NCI-H128 (cell line): ENCODE data around the gene ZC3HAV1L.
"Not testable (repeated sequence)": the region's sequence is repeated elsewhere in the genome, so short reads cannot be mapped to it uniquely, and the experiment has no call there.

Source experiments
- DNase-seq: peaks from one replicate; lab custom pipeline; 2025; ENCODE audit not compliant: unreplicated experiment; lab: John Stamatoyannopoulos, UW

Gene ZC3HAV1L, protein sequence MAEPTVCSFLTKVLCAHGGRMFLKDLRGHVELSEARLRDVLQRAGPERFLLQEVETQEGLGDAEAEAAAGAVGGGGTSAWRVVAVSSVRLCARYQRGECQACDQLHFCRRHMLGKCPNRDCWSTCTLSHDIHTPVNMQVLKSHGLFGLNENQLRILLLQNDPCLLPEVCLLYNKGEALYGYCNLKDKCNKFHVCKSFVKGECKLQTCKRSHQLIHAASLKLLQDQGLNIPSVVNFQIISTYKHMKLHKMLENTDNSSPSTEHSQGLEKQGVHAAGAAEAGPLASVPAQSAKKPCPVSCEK

DNA sequence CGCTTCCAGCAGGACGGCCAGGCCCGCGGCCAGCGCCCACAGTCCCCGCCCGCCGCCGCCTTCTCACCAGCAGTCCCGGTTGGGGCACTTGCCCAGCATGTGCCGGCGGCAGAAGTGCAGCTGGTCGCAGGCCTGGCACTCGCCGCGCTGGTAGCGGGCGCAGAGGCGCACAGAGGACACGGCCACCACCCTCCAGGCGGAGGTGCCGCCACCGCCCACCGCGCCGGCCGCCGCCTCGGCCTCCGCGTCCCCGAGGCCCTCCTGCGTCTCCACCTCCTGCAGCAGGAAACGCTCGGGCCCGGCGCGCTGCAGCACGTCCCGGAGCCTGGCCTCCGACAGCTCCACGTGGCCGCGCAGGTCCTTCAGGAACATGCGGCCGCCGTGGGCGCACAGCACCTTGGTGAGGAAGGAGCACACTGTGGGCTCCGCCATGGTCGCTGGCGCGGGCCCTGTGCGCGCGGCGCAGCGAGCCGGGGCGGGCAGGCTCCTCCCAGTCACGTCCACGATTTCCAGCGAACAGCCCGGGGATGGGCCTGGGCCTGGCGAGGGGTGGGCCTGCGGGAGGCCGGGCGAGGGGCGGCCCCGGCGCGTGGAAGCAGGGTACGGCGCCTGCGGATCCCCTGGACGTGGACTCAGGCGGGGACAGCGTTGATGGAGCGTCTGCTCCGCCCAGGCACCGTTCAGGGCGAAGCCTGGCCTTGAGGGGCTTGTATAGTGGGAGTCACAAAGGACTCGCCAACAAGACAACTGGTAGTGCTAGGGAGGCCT lies at the start of gene ZC3HAV1L:
ZC3HAV1L (minus strand) TSS at position 457 of the 768 bp plus-strand sequence; CDS start at position 432, 25 bp downstream.
- no peak for DNase-seq

DNA sequence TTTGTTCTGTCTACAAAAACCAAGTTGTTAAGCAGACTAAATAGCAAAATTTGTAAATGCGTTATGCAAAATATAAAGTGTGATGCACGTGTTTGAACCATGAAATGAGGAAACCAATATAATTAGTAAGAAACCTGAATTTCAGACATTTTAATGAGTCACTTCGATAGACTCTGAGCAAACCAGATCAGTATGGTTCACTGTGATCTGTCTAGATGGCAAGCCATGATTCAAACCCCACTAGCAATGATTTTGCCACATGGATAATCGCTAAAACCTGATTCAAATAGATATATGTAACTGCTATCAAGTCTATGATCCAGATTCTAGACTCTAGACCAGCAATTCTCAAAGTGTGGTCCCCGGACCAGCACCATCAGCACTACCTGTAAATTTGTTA lies 48.9 kb upstream of the ZC3HAV1L start:
- DNase-seq = no peak

DNA sequence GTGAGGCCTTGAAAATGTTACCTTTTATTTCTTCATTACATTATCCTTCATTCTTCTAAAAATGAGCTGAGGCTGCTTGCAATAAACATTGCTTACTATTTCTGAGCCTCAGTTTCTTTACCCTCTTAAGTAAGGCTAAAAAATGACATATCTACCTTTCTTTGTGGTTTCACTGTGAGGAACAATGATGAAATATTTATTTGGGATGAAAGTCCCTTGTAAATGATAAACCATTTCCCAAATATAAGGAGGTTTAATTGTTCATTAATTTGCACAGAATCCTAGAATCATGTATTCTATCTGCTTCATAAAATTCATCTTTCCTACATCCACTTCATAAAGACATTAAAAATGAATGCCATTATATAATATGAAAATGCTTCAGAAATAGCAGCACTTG lies 45.7 kb upstream of the ZC3HAV1L start:
- no peak for DNase-seq

DNA sequence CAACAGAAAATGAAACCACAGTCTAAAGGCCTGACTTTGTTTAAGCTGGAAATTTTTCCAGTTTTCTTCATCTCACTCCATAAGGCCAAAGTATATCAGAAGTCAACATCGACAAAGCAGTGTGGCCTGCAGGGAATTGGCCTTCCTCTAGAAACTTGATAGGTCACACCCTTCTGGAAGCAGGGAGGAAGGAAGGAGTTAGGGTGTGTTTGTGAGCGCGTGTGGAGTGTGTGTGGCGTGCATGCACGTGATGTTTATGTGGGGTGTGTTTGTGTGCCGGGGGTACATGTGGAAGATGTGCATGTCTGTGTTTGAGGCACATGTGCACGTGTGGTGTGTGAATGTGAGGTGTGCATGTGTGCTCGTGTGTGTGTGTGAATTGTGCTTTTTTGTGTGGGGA lies 45.1 kb upstream of the ZC3HAV1L start:
- DNase-seq = no peak

DNA sequence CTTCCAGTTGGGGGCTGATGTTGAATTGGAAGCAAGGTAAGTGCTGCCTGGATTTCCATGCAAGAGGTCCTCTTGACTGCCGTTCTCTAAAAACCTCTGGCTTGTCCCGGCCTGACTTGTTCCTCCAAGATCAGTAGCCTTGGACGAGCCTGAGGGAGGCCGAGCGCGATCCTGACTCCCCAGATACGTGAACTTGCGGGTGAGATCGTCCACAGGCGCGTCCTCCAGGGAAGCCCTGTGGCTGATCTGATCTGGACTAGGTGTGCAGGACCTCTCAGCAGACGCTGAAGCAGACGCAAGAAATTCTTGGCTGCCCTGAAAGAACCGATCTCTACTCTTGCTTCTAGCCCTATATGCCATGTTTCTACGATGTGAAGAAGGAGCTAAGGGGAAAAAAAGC lies 44.0 kb upstream of the ZC3HAV1L start:
- DNase-seq = no peak

DNA sequence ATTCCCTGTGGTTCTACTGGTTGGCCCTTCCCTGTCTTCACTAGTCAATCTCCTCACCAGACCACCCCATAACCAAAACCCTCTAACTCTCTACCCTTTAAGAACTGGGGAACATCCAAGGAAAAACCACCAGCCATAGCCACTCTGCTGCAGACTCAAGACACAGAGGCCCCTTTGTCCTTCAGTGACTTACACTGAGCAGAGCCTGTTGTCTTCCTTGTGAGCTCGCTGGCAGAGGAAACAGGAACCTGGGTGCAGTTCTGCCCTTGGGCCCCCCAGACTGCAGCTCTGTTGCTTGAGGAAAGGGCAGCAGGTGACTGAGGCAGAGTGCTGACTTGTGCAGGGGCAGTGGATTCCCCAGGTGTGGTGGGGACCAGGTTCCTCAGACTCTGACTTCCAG lies 43.1 kb upstream of the ZC3HAV1L start:
- DNase-seq = no peak

DNA sequence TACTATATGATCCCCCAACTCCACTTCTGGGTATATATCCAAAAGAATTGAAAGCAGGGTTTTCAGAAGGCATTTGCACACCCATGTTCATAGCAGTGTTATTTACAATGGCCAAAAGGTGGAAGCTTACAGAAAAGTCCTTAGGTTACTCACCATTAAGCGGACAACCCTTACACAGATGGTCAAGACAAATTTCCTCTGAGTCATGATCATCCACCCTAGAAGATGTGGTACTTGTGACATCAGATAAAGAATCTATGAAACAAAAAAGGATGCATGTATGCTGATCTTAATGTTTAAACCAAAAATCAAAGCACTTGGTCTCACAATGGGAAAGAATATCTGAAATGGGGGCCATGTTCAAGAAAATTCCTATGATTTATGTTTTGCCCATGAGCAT lies 42.6 kb upstream of the ZC3HAV1L start:
- DNase-seq = no peak

DNA sequence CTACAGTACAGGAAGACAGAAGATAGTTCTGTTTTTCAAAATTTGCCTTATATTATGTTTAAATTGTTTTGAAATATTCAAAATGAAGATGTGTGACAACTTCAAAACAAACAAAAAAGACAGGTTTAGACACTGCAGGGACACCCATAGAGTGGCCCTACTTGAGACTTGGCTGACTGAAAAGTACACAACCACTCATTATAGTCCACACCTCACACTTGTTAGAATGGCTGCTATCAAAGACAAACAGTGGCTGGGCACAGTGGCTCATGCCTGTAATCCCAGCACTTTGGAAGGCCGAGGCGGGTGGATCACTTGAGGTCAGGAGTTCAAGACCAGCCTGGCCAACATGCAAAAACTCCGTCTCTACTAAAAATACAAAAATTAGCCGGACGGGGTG lies 41.9 kb upstream of the ZC3HAV1L start:
- not testable (repeated sequence) for DNase-seq

DNA sequence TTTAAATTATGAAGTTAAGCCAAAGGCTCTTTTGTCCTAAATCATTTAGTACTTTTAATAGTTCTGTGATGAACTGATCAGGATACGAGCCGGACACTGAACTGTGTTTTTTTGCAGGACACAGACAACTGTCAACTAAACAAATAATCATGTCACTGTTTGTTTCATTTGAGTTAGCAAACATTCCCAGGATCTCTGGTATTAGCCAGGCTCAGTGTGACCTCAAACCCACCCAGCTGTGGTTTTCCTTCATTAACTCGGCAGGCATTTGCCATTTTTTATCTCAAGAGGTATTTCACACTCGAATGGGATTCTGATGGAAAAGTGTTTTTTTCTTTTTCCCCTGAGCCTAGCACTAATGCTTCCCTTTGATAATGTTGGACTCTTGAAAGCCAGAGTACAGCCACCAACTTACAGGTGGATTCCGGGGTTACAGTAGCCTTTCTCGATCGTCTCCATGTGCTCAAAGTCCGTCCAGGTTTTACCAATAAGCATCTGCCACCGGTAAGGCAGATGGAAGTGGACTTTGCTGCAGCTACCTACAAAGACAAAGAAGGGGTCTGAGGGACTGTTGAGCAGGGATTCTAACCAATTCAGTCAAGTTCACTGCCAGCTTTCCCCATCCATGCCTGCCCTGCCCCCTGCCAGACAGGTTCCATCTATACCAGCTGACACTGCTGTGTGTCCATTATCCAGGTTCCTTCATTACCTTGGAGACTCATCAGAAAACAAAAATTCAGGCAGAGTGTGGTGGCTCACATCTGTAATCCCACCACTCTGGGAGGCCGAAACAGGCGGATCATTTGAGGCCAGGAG lies 40.2 kb upstream of the ZC3HAV1L start:
- no peak for DNase-seq

DNA sequence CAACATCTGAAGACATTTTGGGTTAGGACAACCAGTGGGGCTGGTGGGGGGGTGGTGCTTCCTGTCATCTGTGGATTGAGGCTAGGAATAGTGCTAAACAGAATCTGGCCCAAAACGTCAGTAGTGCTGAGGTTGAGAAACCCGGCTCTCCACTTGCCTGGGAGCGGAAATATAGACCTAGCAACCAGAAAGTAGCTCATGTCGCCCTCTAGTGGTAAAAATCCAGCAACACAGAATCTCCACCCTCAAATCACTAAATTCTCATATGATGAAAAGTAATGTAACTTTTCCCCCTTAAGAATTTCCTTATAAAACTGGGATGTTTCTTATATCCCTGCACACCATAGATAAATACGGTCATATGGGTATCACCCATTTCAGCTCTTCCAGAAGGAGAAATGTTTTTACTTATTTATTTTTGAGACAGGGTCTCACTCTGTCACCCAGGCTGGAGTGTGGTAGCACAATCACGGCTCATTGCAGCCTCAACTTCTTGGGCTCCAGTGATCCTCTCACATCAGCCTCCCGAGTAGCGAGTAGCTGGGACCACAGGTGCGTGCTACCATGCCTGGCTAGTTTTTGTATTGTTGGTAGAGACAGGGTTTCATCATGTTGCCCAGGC lies 39.3 kb upstream of the ZC3HAV1L start:
- DNase-seq = peak; percentile 42

DNA sequence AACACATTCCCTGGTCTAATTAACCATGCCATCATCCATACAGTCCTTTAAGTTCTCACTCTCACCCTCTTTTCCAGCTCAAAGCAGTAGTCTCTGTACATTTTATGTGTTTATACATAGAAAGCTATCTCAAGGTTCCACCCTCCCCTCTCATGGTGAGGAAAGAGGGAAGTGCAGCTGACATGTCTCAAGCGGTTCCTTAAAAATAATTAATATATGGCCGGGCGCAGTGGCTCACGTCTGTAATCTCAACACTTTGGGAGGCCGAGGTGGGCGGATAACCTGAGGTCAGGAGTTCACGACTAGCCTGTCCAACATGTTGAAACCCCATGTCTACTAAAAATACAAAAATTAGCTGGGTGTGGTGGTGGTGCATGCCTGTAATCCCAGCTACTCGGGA lies 37.0 kb upstream of the ZC3HAV1L start:
- DNase-seq = no peak

DNA sequence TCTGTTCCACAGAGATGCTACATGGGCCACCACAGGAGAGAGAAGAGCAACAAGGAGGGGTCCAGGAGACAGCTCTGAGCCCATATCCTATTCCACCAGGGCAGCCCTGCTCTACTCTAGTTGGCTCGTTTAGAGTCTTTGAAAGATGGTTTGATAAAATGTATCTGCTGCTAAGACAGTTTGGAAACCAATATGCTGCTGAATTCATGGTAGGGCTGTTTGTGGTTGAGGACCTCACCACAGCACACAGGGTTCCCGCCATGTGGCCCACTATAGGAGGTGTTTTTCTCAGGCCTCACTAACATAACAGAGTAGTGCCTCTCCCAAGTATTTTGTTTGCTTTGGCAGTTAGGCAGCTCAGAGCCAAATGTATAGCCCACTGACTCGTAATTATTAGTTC lies 35.8 kb upstream of the ZC3HAV1L start:
- DNase-seq = no peak

DNA sequence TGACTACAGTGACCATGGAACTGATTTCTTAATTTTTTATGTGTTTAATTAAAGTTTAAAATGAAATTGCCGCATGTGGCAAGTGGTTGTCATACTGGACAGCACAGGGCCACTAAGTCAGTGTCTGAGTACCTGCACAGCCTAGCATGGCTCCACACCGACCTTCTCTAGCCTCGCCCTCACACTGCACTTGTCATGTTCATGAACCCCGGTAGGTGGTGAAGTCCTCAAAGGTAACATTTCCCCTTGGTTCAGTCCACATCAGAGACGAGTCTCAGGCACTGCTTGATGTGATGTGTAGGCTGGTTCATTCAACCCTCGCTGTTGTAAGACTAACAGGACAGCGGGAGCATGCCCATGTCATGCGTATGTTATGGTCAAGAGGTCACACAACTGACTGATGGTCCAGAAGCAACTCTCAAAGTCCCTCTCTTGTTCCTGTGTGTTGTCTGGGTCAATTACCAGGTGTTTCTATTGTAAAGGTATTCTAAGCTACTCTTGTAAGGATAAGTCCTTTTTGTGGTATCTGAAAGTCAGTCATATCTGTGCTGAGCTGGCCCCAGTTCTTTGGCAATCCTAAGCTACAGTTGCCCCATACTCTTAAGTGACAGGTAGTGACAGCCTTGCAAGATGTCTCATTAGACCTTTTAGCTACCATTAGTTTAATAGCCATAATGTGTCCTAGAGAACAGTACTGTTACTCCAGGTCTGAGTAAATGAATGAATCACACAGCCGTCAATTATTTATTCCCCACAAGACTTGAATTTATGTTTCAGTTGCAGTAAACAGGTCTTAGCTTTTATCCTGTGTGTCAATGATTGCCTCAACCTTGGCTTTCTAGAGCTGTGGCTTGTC lies 32.9 kb upstream of the ZC3HAV1L start:
- no peak for DNase-seq

DNA sequence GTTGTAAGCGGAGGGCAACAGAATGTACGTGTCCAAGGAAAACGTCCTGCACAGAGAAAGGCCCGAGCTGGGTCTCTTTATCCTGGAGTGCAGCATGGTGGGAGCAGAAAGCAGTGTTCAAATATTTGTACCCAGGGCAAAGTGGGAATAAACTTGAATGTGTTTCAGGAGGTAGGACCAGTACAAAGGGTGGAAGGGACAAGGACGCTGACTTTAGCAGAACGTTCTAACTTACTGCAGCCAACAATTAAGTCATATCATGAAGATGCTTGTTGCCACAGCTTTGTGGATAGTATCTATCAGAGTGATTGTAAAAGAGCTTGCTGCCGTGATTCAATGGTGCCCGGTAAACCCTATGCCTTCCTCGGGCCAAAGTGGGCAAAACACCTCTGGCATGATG lies 30.5 kb upstream of the ZC3HAV1L start:
- DNase-seq = no peak

DNA sequence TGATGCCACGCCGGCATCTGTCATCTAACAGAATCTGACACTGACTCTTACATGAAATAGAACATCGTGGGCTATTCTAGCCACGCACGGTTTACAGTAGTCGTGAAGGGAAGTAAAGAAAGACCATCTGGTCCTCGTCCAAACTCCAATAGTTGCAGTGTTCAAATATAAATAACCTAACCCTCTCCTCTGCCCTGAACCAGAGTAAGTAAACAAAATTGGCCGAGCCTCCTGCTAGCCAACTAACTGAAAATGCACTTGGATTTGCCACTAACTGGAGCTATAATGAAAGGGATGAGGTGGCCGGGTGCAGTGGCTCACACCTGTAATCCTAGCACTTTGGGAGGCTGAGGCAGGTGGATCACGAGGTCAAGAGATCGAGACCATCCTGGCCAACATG lies 29.5 kb upstream of the ZC3HAV1L start:
- no peak for DNase-seq

DNA sequence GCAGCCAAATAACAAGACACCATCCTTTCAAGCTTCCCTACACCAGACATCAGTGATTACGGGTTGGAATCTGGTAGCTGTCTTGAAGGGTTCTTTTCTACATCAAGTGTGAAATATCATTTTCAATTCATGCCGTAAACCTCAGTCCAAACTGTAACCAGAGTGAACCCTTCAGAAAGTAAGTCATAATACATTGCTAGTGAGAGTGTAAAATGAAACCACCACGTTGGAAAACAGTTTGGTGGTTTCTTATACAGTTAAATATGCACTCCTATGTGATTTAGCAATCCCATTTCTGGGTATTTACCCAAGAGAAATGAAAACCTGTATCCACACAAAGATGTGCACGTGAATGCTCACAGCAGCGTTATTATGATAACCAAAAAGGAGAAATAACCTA lies 25.6 kb upstream of the ZC3HAV1L start:
- no peak for DNase-seq

DNA sequence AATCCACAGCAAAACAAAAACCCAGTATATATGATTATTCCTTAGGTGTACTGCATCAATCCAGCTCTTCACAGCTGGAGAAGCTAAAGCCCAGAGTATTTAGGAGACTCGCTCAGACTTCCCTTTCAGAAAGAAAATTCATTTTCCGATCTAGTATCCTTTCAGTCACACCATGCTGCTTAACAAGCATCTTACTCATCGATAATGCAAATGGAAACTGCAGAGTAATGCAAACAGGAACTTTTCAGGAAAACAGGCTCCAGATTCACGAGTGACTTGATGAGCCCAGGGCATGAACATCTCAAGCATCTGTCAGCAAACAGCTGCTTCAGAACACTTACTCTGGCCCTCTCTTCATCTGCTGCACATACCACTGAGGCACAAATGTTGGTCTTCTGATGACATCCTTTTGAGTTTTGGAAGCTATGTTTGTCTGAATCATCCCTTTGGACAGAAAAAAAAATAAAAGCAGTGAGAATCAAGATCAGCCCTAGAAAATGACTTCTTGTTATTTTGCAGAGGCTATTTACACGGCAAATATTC lies 24.9 kb upstream of the ZC3HAV1L start:
- no peak for DNase-seq

DNA sequence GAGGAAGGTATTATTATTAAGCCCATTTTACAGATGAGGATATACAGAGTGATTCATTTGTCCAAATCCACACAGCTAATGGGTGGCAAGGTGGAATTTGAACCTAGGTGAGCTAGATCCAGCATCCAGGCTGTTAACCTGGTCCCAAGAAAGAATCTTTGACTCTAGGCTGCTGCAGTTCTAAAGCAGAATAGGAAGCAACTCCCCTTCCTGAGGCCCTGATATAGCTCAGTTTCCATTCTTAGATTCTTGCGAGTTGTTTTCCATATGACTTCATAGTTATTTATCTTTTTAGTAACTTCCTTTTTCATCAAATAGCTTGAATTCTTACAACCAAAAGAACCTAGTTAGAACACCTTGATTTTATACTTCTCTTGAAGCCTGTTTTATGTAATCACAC lies 24.1 kb upstream of the ZC3HAV1L start:
- no peak for DNase-seq

DNA sequence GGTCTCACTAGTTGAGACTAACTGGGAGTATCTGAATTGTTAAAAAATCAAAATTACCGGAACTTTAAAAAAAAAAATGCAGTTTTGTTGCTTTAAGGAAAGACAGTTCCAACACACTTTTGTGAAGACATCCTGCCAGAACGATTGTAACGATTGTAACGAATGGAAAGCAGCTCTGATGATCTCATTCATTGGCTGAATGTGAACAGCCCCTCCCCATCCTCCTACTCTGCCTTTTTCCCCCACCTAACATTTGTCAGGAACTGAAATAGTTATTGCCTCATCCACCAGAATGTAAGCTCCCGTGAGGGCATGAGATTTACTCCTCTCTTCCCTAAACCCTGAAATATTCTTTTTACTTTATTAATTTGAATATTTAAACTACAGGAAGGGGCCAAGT lies 23.1 kb upstream of the ZC3HAV1L start:
- DNase-seq = no peak

DNA sequence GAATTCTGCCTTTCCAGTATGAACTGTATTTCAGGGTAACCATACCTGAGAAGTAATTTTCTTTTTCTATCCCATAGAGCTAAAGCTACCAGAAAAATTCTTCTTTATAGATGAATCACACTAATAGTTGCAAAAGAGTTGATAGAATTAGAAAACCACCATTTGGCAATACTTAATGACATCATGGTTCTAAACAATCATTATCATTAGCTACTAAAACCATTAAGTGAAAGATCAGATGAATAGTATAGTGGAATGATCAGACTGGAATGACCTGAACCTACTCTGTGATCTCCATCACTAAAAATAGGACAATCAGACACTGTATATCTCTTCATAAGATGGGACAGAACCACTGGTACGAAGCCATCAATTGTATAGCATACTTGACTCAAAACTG lies 19.8 kb upstream of the ZC3HAV1L start:
- no peak for DNase-seq
